GM18870 (cell line): Measurements from ENCODE around the gene NDUFA6.
"Not testable (repeated sequence)": the region's sequence is repeated elsewhere in the genome, so short reads cannot be mapped to it uniquely, and the experiment has no call there.

Experiments used
- ATAC-seq: cut with Tn5 transposase; IDR thresholded peaks from one replicate; pipeline ENCODE4 v1.9.1; 2021; ENCODE audit warnings: moderate library complexity; ENCODE audit not compliant: unreplicated experiment

The NDUFA6 gene

DNA sequence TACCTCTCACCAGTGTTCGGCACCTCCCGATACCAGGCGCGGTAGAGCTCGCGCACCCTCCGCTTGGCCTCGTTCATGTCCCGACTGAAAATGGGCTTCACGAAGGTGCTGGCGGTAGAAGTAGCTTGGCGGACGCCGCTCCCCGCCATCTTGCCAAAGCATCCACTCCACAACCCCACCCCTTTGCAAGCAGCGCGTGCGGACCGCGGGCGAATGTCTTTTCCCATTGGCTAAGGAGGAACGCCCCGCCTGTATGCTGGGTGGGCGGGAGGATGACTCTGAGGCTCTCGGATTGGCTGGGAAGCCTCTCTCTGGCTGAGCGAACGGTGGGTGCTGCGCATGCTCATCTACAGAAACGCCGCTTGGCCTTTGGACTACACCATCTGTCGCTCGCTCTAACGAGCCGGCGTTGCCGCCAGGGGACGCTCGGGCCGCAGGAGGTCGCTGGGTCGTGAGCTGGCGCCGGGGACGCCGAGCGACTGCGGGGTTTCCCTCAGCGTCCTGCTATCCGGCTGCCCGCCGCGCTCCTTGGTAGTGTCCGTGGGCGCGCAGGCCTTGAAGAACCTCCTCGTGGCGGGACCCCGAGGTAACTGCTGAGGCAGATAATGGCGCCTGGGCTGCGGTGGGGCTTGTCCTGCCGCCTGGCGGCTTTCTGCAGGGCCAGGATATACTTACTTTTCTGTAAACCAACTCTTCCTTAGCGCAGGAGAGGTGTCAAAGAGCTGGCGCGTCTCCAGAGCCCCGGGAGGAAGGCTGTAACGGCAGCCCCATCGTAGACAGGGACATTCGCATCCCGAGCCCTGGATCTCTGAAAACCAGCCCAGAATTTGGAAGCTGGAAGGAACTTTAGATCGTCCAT is at the start of gene NDUFA6:
NDUFA6 (minus strand) TSS at position 177 of the 859 bp plus-strand sequence; CDS start at position 149, 28 bp downstream.
- ATAC-seq, result peak; percentile 93

DNA sequence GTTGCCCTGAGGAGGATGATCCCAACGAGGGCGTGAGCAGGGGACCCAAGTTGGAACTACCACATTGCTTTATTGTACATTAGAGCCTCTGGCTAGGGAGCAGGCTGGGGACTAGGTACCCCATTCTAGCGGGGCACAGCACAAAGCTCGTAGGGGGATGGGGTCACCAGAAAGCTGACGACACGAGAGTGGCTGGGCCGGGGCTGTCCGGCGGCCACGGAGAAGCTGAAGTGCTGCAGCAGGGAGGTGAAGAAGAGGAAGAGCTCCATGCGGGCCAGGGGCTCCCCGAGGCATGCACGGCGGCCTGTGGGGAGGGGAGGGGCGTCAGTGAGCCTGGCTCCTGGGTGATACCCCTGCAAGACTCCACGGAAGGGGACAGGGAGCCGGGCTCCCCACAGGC is 49.6 kb upstream of the NDUFA6 start:
- ATAC-seq, result not testable (repeated sequence)

DNA sequence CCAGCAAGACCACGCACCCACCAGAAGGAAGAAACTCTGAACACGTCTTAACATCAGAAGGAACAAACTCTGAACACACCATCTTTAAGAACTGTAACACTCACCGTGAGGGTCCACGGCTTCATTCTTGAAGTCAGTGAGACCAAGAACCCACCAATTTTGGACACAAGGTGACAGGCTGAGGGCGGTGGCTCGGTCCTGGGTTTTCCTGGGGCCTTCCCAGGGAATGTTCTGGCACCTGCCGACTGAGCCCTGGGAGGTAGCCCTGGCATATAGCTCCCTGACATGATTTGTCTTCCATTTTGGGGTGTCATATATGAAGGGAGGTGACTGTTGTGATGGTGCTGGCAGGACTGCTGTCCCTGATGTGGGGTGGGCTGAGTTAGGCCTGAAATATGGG is 48.9 kb upstream of the NDUFA6 start:
- not testable (repeated sequence) for ATAC-seq

DNA sequence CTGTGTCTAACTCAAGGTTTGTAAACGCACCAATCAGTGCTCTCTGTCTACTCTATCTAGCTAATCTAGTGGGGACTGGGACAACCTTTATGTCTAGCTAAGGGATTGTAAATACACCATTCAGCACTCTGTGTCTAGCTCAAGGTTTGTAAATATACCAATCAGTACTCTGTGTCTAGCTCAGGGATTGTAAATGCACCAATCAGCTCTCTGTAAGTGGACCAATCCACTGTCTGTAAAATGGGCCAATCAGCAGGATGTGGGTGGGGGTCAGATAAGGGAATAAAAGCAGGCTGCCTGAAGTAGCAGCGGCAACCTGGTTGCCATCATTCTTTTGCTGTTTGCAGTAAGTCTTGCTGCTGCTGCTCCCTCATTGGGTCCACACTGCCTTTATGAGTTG is 48.4 kb upstream of the NDUFA6 start:
- no peak for ATAC-seq

DNA sequence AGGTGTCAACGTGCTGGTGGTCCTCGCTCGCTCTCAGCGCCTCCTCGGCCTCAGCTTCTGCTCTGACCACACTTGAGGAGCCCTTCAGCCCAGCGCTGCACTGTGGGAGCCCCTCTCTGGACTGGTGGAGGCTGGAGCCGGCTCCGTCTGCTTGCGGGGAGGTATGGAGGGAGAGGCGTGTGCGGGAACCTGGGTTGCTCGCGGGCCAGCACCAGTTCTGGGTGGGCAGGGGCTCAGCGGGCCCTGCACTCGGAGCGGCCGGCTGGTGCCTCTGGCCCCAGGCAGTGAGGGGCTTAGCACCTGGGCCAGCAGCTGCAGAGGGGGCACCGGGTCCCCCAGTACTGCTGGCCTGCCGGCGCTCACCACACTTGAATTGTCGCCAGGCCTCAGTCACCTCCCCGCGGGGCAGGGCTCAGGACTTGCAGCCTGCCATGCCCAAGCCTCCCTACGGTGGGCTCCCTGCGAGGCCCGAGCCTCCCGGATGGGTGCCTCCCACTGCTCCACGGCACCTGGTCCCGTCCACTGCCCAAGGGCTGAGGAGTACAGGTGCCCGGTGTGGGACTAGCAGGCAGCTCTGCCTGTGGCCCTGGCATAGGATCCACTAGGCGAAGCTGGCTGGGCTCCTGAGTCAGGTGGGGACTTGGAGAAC is 47.7 kb upstream of the NDUFA6 start:
- ATAC-seq, result no peak

DNA sequence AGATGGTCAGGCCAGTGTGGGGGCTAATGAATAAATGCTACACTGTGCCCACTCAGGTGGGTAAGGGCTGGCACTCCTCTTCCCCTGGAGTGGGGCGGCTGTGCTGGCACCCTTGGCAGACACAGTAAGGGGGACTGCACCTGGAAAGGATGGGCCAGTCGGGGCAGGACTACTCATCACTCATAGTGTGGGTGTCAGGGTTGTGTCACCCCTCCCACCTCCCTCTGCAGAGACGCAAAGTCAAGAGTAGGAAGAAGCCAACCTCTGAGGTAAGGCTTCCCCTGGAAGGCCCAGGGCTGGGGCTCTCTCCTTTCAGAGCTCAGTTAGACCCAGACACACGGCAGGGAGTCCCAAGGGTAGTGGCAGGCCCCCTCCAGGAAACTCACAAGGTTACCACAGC is 45.1 kb upstream of the NDUFA6 start:
- not testable (repeated sequence) for ATAC-seq

DNA sequence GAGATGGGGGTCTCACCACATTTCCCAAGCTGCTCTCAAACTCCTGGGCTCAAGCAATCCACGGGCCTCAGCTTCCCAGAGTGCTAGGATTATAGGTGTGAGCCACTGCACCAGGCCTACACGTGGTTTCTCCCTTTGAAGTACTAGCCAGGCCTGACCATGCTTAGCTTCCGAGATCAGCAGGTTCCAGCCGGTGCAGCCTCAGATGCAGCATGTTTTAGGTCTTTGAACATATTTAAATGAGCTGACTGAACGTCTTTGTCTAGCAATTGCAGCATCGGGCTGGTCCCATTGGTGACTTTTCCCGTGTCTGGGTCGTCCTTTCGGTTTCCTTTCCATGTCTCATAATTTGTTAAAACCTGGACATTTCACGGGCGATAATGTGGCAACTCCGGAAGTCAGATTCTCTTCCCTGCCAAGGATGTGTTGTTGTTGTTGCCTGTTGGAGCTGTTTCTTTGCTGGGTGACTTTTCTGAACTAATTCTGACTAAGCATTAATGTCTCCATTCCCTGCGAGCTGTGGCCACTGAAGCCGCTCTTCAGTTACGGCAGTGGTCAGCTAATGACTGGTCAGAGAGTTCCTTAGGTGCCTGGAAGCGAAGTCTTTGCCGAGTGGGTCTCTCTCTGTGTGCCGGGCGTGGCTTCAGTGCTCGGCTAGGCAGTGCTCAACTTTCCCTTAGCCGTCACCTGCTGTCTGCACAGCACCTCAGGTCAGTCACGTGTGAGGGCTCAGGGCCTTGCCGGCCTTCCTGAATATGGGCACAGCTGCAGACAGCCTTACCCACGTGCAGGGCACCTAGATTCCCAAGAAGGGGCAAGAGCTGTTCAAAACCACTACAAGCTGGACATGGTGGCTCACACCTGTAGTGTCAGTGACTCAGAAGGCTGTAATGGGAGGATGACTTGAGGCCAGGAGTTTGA is 43.8 kb upstream of the NDUFA6 start:
- no peak for ATAC-seq

DNA sequence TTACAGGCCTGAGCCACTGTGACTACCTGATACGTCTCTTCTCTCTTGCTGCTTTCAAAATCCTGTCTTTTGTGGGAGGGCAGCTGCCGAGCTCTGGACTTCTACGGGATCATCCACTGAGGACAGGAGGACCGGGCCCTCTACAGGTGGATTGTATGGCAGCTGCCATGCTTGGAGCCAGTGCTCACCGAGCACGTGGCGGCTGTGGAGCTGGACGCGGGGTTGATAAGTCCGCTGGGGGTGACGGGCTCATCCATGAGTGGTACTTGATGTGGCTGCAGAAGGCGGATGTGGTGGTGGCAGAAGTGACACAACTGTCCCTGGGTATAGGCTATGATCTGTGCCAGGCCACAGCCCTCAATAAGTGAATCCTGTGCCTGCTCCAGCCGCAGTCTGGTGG is 41.9 kb upstream of the NDUFA6 start:
- no peak for ATAC-seq

DNA sequence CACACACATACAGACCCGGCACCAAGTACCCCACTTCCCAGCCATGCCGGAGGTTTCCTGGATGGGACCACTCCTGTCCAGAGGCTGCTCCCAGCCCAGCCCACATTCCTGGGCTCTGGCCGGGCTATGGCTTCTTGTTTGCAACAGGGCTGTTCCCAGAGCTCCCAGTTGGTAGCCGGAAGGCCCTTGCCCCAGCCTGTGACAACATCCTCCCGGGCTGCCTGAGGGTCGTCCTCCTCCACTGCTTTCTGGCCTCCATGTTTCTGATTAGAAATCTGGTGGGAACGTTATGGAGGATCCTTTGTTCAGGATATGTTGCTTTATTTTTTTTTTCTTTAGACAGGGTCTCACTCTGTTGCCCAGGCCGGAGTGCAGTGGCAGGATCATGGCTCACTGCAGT is 41.0 kb upstream of the NDUFA6 start:
- no peak for ATAC-seq

DNA sequence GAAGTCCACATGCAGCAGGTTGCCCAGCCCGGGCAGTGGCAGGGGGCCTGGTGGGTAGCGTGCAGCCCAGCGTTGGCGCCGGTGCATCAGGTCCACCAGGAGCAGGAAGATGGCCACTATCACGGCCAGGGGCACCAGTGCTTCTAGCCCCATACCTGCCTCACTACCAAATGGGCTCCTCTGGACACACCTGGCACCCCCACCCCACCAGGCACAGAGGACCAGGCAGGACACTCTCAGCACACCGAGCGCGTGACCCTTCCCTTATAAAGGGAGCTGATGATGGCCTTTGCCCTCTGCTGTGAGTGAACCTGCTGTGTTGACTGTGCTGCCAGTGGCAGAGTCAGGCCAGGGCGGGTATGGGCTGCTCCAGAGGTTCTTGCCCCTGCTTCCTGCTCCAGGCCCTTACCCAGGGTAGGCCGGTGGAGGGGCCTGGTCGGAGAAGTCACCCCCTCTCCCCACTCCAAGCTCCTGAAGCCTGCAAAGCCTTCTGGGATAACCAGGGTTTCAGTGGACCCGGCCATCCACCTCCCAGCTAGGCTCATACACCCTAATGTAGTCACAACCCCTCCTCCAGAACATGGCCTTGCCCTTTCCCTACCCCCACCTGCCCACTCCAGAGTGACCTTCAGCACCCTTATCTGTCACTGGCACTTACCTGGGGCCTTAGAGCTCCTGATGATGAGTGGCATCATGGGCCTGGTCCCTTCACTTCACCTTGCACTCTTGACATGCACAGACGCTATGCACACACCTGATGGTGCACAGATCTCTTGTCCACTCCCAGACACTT is 40.3 kb upstream of the NDUFA6 start, which contains the start of gene CYP2D6:
CYP2D6 (minus strand) TSS at position 172 of the 793 bp plus-strand sequence; CDS start at position 153, 19 bp downstream.
- ATAC-seq, result not testable (repeated sequence)

DNA sequence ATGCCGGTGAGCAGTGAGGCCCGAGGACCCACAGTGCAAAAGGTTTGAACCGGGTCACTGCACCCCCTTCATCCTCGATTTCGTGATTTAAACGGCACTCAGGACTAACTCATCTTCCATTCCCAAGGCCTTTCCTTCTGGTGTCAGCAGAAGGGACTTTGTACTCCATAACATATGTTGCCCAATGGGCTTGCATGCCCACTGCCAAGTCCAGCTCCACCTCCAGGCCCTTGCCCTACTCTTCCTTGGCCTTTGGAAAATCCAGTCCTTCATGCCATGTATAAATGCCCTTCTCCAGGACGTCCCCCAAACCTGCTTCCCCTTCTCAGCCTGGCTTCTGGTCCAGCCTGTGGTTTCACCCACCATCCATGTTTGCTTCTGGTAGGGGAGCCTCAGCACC is 39.6 kb upstream of the NDUFA6 start:
- ATAC-seq, result not testable (repeated sequence)

DNA sequence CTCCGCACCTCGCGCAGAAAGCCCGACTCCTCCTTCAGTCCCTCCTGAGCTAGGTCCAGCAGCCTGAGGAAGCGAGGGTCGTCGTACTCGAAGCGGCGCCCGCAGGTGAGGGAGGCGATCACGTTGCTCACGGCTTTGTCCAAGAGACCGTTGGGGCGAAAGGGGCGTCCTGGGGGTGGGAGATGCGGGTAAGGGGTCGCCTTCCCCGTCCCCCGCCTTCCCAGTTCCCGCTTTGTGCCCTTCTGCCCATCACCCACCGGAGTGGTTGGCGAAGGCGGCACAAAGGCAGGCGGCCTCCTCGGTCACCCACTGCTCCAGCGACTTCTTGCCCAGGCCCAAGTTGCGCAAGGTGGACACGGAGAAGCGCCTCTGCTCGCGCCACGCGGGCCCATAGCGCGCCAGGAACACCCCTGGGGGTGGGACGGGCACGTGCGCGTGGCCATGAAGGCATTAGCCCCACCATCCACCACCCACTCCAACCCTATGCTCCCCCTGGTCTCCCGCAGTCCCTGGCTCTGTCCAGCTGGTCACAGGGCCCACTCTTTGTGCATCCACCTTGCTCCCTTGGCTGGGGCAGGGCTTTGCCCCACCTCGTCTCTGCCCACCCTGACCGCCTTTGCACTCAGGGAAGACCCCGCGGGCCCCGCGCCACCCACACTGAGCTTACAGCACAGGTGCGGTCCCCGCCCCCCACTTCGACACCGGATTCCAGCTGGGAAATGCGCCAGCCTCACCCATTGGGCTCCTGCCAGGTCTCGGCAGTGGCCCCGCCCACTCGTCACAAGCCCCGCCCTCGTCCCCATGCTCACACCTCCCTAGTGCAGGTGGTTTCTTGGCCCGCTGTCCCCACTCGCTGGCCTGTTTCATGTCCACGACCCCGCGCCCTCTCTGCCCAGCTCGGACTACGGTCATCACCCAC is 38.5 kb upstream of the NDUFA6 start:
- ATAC-seq, result not testable (repeated sequence)

DNA sequence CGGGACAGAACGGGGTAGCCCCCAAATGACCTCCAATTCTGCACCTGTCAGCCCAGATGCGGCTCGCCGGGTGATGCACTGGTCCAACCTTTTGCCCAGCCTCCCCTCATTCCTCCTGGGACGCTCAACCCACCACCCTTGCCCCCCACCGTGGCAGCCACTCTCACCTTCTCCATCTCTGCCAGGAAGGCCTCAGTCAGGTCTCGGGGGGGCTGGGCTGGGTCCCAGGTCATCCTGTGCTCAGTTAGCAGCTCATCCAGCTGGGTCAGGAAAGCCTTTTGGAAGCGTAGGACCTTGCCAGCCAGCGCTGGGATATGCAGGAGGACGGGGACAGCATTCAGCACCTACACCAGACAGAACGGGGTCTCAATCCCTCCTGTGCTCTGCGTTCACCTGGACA is 37.4 kb upstream of the NDUFA6 start:
- not testable (repeated sequence) for ATAC-seq

DNA sequence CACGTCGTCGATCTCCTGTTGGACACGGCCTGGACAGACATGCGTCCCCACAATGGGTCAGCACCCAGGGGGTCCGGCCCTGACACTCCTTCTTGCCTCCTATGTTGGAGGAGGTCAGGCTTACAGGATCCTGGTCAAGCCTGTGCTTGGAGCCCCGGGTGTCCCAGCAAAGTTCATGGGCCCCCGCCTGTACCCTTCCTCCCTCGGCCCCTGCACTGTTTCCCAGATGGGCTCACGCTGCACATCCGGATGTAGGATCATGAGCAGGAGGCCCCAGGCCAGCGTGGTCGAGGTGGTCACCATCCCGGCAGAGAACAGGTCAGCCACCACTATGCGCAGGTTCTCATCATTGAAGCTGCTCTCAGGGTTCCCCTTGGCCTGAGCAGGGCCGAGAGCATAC is 37.0 kb upstream of the NDUFA6 start:
- ATAC-seq, result no peak

DNA sequence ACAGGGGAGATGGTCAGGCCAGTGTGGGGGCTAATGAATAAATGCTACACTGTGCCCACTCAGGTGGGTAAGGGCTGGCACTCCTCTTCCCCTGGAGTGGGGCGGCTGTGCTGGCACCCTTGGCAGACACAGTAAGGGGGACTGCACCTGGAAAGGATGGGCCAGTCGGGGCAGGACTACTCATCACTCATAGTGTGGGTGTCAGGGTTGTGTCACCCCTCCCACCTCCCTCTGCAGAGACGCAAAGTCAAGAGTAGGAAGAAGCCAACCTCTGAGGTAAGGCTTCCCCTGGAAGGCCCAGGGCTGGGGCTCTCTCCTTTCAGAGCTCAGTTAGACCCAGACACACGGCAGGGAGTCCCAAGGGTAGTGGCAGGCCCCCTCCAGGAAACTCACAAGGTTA is 33.0 kb upstream of the NDUFA6 start:
- not testable (repeated sequence) for ATAC-seq

DNA sequence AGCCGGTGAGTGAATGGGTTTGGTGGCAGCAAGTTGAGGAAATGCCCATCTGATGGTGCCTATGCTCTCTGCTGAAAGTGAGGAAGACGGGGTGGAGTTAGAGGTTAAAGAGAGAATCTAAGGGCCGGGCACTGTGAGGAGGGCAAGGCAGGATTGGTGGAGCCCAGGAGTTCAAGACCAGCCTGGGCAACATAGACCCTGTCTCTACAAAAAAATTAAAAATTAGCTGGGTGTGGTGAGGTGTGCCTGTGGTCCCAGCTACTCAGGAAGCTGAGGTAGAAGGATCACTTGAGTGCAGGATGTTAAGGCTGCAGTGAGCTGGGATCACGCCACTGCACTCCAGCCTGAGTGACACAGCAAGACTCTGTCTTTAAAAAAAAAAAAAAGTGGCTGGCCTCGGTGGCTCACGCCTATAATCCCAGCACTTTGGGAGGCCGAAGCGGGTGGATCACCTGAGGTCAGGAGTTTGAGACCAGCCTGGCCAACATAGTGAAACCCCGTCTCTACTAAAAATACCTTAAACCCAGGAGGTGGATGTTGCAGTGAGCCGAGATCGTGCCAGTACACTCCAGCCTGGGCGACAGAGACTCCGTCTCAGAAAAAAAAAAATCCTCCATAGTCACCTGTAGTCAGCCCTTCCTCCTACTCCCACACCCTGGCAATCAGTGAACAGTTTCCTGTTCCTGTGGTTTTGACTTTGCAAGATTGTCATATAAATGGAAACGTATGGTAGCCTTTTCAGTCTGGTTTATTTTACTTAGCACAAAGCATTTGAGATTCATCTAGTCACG is 29.9 kb upstream of the NDUFA6 start:
- not testable (repeated sequence) for ATAC-seq

DNA sequence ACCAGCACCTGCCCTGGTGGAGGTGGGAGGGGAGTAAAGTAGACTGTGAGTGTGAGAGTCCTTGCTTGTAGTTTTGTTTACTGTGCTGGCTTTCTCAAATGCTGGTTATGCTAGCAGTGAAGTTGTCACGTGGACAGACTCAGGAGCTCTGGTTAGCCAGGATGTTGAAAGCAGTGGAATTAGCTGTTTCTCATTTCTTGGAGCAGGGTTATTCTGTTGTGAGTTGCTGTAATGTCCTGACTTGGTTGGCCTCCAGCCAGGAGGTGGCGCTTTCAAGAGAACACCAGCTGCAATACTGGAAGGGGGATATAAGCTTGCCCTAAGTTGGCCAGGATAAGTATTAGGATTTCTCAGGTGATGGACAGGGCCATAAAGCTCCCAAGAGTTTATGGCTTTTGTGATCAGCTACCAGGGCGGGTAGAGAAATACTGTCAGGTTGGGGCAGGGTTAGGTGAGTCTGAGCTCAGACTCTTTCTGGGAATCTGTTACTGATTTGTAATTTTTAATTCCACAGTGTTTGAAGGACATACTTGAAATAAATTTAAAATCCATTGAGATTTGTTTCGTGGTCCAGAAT is 26.4 kb upstream of the NDUFA6 start:
- ATAC-seq, result no peak

DNA sequence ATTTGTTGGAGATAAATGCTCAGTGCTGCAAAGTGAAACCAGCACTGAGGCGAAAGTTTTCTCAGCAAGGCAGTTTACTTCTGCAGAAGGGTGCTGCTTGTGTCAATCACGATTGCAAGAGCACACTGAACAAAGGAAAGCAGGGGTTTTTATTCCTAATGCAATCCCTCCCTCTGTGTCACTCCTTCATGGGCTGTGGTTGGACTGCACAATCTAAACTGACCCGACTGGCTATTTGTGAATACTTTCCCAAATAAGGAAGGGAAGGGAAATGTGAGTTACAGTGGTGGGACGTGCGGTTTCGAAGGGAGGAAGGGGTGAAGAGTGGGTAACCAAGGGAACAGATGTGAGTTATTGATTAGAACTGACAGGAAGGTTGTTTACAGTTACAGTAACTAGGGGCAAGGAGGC is 24.9 kb upstream of the NDUFA6 start:
- not testable (repeated sequence) for ATAC-seq
